GM21786 (cell line): ENCODE results near the gene RFX2.
A peak's percentile ranks its signal among the peaks of the same experiment; 100 is the strongest.
"Not testable (repeated sequence)": the region's sequence is repeated elsewhere in the genome, so short reads cannot be mapped to it uniquely, and the experiment has no call there.

Experiments
- ATAC-seq: cut with Tn5 transposase; IDR thresholded peaks from one replicate; pipeline ENCODE4 v1.9.1; 2021; ENCODE audit not compliant: unreplicated experiment

The RFX2 gene

GRCh38 chr19:5974721-5975387 is 135.4 kb downstream of the RFX2 start:
- no peak for ATAC-seq

- ATAC-seq: no peak
These were observed 136.2 kb downstream of the RFX2 start for GRCh38 chr19:5973867-5974635.

GRCh38 chr19:5973376-5973775 is 136.9 kb downstream of the RFX2 start:
- no peak for ATAC-seq

GRCh38 chr19:5972355-5972731 is 138.0 kb downstream of the RFX2 start:
- ATAC-seq: no peak

- no peak for ATAC-seq
These were observed 138.5 kb downstream of the RFX2 start for GRCh38 chr19:5971714-5972354.

GRCh38 chr19:5969476-5969875 is 140.8 kb downstream of the RFX2 start:
- ATAC-seq: no peak

- ATAC-seq: no peak
These were observed 141.6 kb downstream of the RFX2 start for GRCh38 chr19:5968431-5969373.

GRCh38 chr19:5967994-5968430 is 142.3 kb downstream of the RFX2 start:
- peak; percentile 61 for ATAC-seq

- ATAC-seq: no peak
These were observed 142.7 kb downstream of the RFX2 start for GRCh38 chr19:5967571-5967970.

- no peak for ATAC-seq
These were observed 143.4 kb downstream of the RFX2 start for GRCh38 chr19:5966941-5967340.

- no peak for ATAC-seq
These were observed 144.1 kb downstream of the RFX2 start for GRCh38 chr19:5966215-5966614.

GRCh38 chr19:5964816-5965565 is 145.3 kb downstream of the RFX2 start:
- ATAC-seq: no peak

GRCh38 chr19:5963855-5964254 is 146.4 kb downstream of the RFX2 start:
- no peak for ATAC-seq

- not testable (repeated sequence) for ATAC-seq
These were observed 147.0 kb downstream of the RFX2 start for GRCh38 chr19:5963259-5963658.

- ATAC-seq: no peak
These were observed 148.0 kb downstream of the RFX2 start for GRCh38 chr19:5961969-5962945.

GRCh38 chr19:5961641-5961968 is 148.7 kb downstream of the RFX2 start:
- ATAC-seq: not testable (repeated sequence)

- ATAC-seq: no peak
These were observed 150.0 kb downstream of the RFX2 start for GRCh38 chr19:5960005-5961001.
